Spleen (tissue), 11 donors: ENCODE measurements around the gene TRABD2B. TPM values are rescaled to one million over a fixed set of nuclear protein-coding genes. Genes with fewer than 3 reads are reported as not detected.

Source experiments
- DNase-seq: peaks from one replicate; pipeline ENCODE4 v3.0.0-alpha.2; 2020
- H3K27ac ChIP-seq, 8 donors: fragments of 200-600 bp; sonication (generic) in 7 of 8; 1 replicate in 4 of 8; 2 replicates in 4 of 8; pipeline versions ENCODE4 v1.5.0 to v1.8.0; 2016 to 2021; ENCODE audit warnings: inconsistent platforms in 4 of 8, mild to moderate bottlenecking in 4 of 8, moderate library complexity in 1 of 8
- H3K27me3 ChIP-seq, 7 donors: fragments of 200-600 bp; sonication (generic) in 6 of 7; replicated peaks in 1 of 7; 1 replicate in 4 of 7; 2 replicates in 3 of 7; pipeline versions ENCODE4 v1.5.0 to v1.8.0; 2016 to 2021; ENCODE audit warnings: inconsistent platforms in 3 of 7, mild to moderate bottlenecking in 1 of 7
- H3K36me3 ChIP-seq, 6 donors: fragments of 200-600 bp; sonication (generic) in 5 of 6; 1 replicate in 4 of 6; 2 replicates in 2 of 6; pipeline versions ENCODE4 v1.5.0 to v1.8.0; 2016 to 2021; ENCODE audit warnings: inconsistent platforms in 2 of 6
- H3K4me1 ChIP-seq, 6 donors: fragments of 200-600 bp; sonication (generic) in 5 of 6; 1 replicate in 3 of 6; 2 replicates in 3 of 6; pipeline versions ENCODE4 v1.5.0 to v1.8.0; 2016 to 2021; ENCODE audit warnings: inconsistent platforms in 3 of 6
- H3K4me3 ChIP-seq, 8 donors: fragments of 200-600 bp; sonication (generic) in 7 of 8; 1 replicate in 4 of 8; 2 replicates in 4 of 8; pipeline versions ENCODE4 v1.5.0 to v1.8.0; 2016 to 2021; ENCODE audit warnings: inconsistent platforms in 4 of 8, mild to moderate bottlenecking in 4 of 8, moderate library complexity in 2 of 8
- H3K9me3 ChIP-seq, 8 donors: fragments of 200-600 bp; sonication (generic) in 7 of 8; 1 replicate in 4 of 8; 2 replicates in 4 of 8; pipeline versions ENCODE4 v1.5.0 to v1.8.0; 2016 to 2021; ENCODE audit warnings: inconsistent platforms in 4 of 8
- POLR2A ChIP-seq, 3 donors: fragments of 450-650 bp; IDR thresholded peaks; one replicate each; pipeline ENCODE4 v1.5.1; 2017; ENCODE audit warnings: antibody characterized with exemption in 3 of 3, mild to moderate bottlenecking in 1 of 3
- POLR2AphosphoS5 ChIP-seq, 3 donors: sonication (generic); formaldehyde crosslinking; IDR thresholded peaks; one replicate each; pipeline ENCODE4 v1.5.1; 2017; ENCODE audit warnings: antibody characterized with exemption in 3 of 3
- WGBS, 5 donors: extraction: QIAGEN DNeasy Blood & Tissue Kit in 3 of 5; methylation state at CpG; one replicate each; pipeline versions ENCODE4 v1.1.5 to v1.1.7; 2013 to 2018; 5-methylcytosine and 5-hydroxymethylcytosine counted together
- intact Hi-C: fragments of 100-400 bp; cut with DNase I; formaldehyde crosslinking; loops from one replicate; pipeline ENCODE4 v1.15.0; 2023; ENCODE audit warnings: low total_unique reads
- polyA plus RNA-seq, 3 donors: library from polyadenylated mRNA; stranded (reverse); fragments of 200-250 nt; gene quantifications; one replicate each; pipeline ENCODE4 v1.2.1, GENCODE V29; 2013
- total RNA-seq, 7 donors: library from RNA; depleted of rRNA in 3 of 7; stranded (reverse); fragments of >200 nt in 3 of 7; fragmentation: NEBNext Ultra II Directional in 4 of 7; extraction: Animal tissue kit (Norgen Biotek cat#: 25700) in 4 of 7; gene quantifications; one replicate each; pipeline versions ENCODE4 v1.1.0 to v1.2.1, GENCODE V29; 2016 to 2021
- TF ChIP-seq, protein P1 (sequence below), 11 experiments: fragments of 200-600 bp in 7 of 11; fragments of 450-650 bp in 4 of 11; sonication (generic) in 4 of 11; IDR thresholded peaks in 8 of 11; conservative IDR thresholded peaks in 3 of 11; 1 replicate in 7 of 11; 2 replicates in 4 of 11; pipeline versions ENCODE4 v1.4.0 to v1.8.0; 2016 to 2021; ENCODE audit warnings: antibody characterized with exemption in 11 of 11, inconsistent platforms in 4 of 11, mild to moderate bottlenecking in 1 of 11
- donor health status: healthy with polysubstance abuse.
- donor health status: DM: no; HTN: no; CAD: no; lungs with moderate emphysema.
- donor health status: DM: no; HTN: no; CAD: no.
- donor health status: Bipolar disorder and iron deficiency.
- donor health status: healthy.
- donor health status: DM: no; HTN: no; CAD: no.
- donor health status: DM: yes; HTN: yes; CAD: no.

Gene TRABD2B
- total and polyA plus RNA-seq, 10 donors: 0.11 to 3.5 (median 0.64) TPM

DNA sequence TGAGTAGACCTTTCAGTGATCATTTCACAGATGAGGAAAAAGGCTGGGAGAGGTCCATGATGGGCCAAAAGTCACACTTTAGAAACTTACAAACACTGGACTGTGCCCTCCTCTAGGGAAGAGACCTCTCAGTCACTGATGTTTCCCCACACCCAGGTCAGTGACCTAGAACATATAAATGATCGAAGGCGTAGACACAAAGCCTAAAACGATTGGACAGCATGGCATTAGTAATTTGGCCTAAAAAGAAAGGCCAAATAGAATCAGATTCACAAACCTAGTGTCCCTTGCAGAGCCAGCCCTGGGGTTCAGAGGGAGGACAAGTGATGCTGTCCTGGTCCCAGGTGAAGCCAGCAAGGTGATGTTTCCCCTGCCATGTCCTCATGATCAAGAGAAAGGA, 27.7 kb downstream of the TRABD2B start:
- no peak overlapping the region for H3K27ac ChIP-seq
- H3K36me3 ChIP-seq: no peaks in the 10 kb centered on the region
- no peaks in the 10 kb centered on the region for H3K9me3 ChIP-seq
- H3K27me3 ChIP-seq: no peaks in the 10 kb centered on the region
- no peak overlapping the region for H3K4me3 ChIP-seq
- intact Hi-C loops: no loop called here
- WGBS, 5 donors: 81 to 92% (median 84%) methylated on average over 3 of the region's 3 CpGs
- H3K4me1 ChIP-seq: no peaks in the 10 kb centered on the region
- DNase-seq: no peak
- TF ChIP-seq, protein P1, sequence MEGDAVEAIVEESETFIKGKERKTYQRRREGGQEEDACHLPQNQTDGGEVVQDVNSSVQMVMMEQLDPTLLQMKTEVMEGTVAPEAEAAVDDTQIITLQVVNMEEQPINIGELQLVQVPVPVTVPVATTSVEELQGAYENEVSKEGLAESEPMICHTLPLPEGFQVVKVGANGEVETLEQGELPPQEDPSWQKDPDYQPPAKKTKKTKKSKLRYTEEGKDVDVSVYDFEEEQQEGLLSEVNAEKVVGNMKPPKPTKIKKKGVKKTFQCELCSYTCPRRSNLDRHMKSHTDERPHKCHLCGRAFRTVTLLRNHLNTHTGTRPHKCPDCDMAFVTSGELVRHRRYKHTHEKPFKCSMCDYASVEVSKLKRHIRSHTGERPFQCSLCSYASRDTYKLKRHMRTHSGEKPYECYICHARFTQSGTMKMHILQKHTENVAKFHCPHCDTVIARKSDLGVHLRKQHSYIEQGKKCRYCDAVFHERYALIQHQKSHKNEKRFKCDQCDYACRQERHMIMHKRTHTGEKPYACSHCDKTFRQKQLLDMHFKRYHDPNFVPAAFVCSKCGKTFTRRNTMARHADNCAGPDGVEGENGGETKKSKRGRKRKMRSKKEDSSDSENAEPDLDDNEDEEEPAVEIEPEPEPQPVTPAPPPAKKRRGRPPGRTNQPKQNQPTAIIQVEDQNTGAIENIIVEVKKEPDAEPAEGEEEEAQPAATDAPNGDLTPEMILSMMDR (IDR thresholded peaks at IDR 0.05 in 8 of 11, conservative IDR thresholded peaks at IDR 0.05 in 3 of 11): no peak
- TF ChIP-seq POLR2AphosphoS5 (IDR thresholded peaks at IDR 0.05) (no peak), POLR2A (IDR thresholded peaks at IDR 0.05) (no peak)

DNA sequence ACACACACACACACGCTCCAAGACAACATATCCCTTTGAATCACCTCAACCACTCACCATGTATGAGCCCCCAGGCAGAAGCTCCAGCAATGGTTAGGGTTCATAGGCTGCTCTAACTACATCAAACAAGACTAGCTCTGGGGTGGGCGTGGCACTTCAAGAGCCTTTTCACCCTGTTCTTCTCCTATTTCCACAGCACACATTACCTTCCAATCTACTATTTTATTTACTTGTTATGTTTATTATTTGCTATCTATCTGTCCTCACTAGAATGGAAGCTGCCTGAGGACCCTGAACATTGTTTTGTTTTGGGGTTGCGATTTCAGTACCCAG, 28.7 kb downstream of the TRABD2B start:
- no peak for DNase-seq
- no peak overlapping the region for H3K27ac ChIP-seq
- H3K36me3 ChIP-seq: no peaks in the 10 kb centered on the region
- intact Hi-C loops: no loop called here
- H3K9me3 ChIP-seq: no peaks in the 10 kb centered on the region
- no peak overlapping the region for H3K4me3 ChIP-seq
- 80 to 92% (median 81%) methylated on average over 3 of the region's 3 CpGs for WGBS, 5 donors
- TF ChIP-seq, protein P1 (IDR thresholded peaks at IDR 0.05 in 8 of 11, conservative IDR thresholded peaks at IDR 0.05 in 3 of 11): no peak
- no peak for TF ChIP-seq POLR2A (IDR thresholded peaks at IDR 0.05)
- TF ChIP-seq POLR2AphosphoS5 (IDR thresholded peaks at IDR 0.05): no peak
- H3K4me1 ChIP-seq: no peaks in the 10 kb centered on the region
- H3K27me3 ChIP-seq: no peaks in the 10 kb centered on the region

DNA sequence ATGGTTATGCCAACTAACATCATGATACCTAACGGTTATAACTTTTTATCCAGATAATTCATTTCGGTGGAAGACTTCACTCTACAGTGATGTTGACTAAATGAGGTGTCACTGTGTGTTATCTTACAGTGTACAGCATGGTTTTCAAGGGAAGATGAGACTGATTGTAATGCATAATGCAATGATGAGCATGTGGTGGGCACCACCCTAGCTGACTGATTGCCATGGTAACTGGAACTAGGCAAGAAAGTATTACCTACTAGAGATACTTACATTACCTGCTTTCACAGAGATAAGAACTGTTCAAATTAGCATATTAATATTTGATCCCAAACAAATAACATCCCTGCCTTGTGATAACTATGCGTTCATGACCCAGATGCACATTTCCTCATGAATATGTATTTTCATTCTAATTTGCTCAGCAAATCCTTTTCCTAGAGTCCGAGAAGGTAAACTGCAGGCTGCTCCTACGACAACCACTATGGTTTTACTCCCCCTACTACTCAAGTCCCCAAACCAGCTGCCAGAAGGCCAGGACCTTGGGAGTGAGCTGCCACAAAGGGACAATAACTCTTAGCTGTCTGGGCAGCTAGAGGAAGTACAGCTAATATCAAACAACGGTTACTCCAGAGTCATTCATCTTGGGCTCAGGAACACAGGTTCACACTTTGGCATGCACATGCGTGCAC, 29.2 kb downstream of the TRABD2B start:
- Histone ChIP-seq H3K27ac (no peak overlapping the region), H3K4me3 (no peak overlapping the region), H3K36me3 (no peaks in the 10 kb centered on the region), H3K4me1 (no peaks in the 10 kb centered on the region), H3K27me3 (no peaks in the 10 kb centered on the region), H3K9me3 (no peaks in the 10 kb centered on the region)
- intact Hi-C loops: no loop called here
- no peak for TF ChIP-seq POLR2A (IDR thresholded peaks at IDR 0.05)
- no peak for TF ChIP-seq POLR2AphosphoS5 (IDR thresholded peaks at IDR 0.05)
- TF ChIP-seq, protein P1 (IDR thresholded peaks at IDR 0.05 in 8 of 11, conservative IDR thresholded peaks at IDR 0.05 in 3 of 11): no peak
- WGBS, 5 donors: 53 to 75% (median 58%) methylated on average over 7 of the region's 7 CpGs
- no peak for DNase-seq

DNA sequence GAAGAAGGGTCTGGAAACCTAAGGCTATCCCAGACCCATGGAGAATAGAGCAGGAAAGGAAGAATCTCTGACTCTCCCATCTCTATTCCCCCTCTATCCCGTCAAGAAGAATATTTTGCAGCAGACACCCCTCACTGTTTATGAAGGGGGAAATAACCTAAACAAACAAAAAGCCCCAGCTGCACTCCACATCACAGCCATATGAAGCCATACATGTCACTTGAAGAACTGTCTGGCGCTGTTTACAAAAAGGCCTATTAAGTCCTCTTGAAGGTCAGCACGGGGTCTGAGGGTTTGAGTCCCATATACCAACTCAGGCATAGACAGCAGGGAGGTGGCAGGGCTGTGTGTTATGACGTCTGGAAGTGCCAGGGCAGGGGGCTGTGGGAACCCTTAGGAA, 31.4 kb downstream of the TRABD2B start:
- Histone ChIP-seq H3K4me3 (no peak overlapping the region), H3K4me1 (no peaks in the 10 kb centered on the region), H3K27me3 (no peaks in the 10 kb centered on the region), H3K36me3 (no peaks in the 10 kb centered on the region), H3K9me3 (no peaks in the 10 kb centered on the region), H3K27ac (no peak overlapping the region)
- TF ChIP-seq, protein P1 (IDR thresholded peaks at IDR 0.05 in 8 of 11, conservative IDR thresholded peaks at IDR 0.05 in 3 of 11): no peak
- TF ChIP-seq POLR2AphosphoS5 (IDR thresholded peaks at IDR 0.05) (no peak), POLR2A (IDR thresholded peaks at IDR 0.05) (no peak)
- WGBS, 5 donors: 72 to 86% (median 85%) methylated on average over 4 of the region's 4 CpGs
- intact Hi-C loops: no loop called here
- DNase-seq: no peak
